H1 (cell line): ENCODE results near the gene CTSL. TPM values are rescaled to one million over a fixed set of nuclear protein-coding genes. Genes with fewer than 3 reads are reported as not detected.

Experiments used
- CTCF ChIA-PET: fragments of 300-600 bp; sonication (Branson Sonifier 250); formaldehyde crosslinking; loops from one replicate; lab custom pipeline; 2021; ENCODE audit not compliant: partially characterized antibody; lab: Charles Lee
- POLR2A ChIA-PET: fragments of 300-600 bp; sonication (Branson Sonifier 250); formaldehyde crosslinking; loops from one replicate; lab custom pipeline; 2021; ENCODE audit warnings: inconsistent platforms; ENCODE audit not compliant: partially characterized antibody; lab: Charles Lee
- DNase-seq, 2 experiments: peaks; one replicate each; pipeline versions ENCODE4 v3.0.0 to v3.0.0-alpha.2; 2010 to 2022; ENCODE audit warnings: low spot score in 2 of 2, low read depth in 1 of 2, mixed read lengths in 1 of 2
- FAIRE-seq: peaks from 2 replicates; lab custom pipeline; 2011; peaks lifted over from hg19 to GRCh38; lab: Jason Lieb, UNC
- H2AFZ ChIP-seq: 2 replicates; pipeline ENCODE4 v1.8.1; 2012; ENCODE audit warnings: low read length, inconsistent platforms
- H2AK5ac ChIP-seq: 2 replicates; pipeline ENCODE4 v1.6.1; 2013; ENCODE audit warnings: low read depth, low read length
- H2BK120ac ChIP-seq: replicated peaks from 2 replicates; pipeline ENCODE3; 2013; ENCODE audit warnings: low read depth, low read length, inconsistent platforms
- H2BK12ac ChIP-seq: 2 replicates; pipeline ENCODE4 v1.6.1; 2013; ENCODE audit warnings: low read depth, low read length
- H2BK15ac ChIP-seq: 2 replicates; pipeline ENCODE4 v1.6.1; 2013; ENCODE audit warnings: low read length
- H2BK20ac ChIP-seq: 2 replicates; pipeline ENCODE4 v1.6.1; 2013; ENCODE audit warnings: low read length
- H2BK5ac ChIP-seq: 2 replicates; pipeline ENCODE4 v1.6.1; 2013; ENCODE audit warnings: low read depth, low read length
- H3K14ac ChIP-seq: 2 replicates; pipeline ENCODE4 v1.6.1; 2013; ENCODE audit warnings: inconsistent platforms; ENCODE audit not compliant: insufficient read length
- H3K18ac ChIP-seq: 2 replicates; pipeline ENCODE4 v1.6.1; 2013; ENCODE audit warnings: low read length; ENCODE audit errors: extremely low read depth
- H3K23ac ChIP-seq: 2 replicates; pipeline ENCODE4 v1.6.1; 2013; ENCODE audit warnings: inconsistent platforms; ENCODE audit not compliant: insufficient read length
- H3K23me2 ChIP-seq: 2 replicates; pipeline ENCODE4 v1.6.1; 2013; ENCODE audit warnings: low read depth, low read length
- H3K27ac ChIP-seq: 2 replicates; pipeline ENCODE4 v1.6.1; 2011; ENCODE audit warnings: low read depth, low read length, inconsistent platforms
- H3K27me3 ChIP-seq, 4 experiments: replicated peaks in 1 of 4; 1 replicate in 1 of 4; 2 replicates in 3 of 4; pipeline versions ENCODE4 v1.6.1 to v1.8.1; 2011 to 2013; ENCODE audit warnings: low read length in 3 of 4, mild to moderate bottlenecking in 3 of 4, inconsistent platforms in 2 of 4, mixed read lengths in 2 of 4, moderate library complexity in 1 of 4; ENCODE audit not compliant: control insufficient read depth in 3 of 4, insufficient read depth in 3 of 4; ENCODE audit errors: extremely low read depth in 1 of 4
- H3K36me3 ChIP-seq, 4 experiments: 2 replicates each; pipeline versions ENCODE4 v1.6.1 to v1.8.1; 2011 to 2013; ENCODE audit warnings: mild to moderate bottlenecking in 4 of 4, low read length in 3 of 4, moderate library complexity in 2 of 4, control low read depth in 1 of 4, inconsistent platforms in 1 of 4; ENCODE audit not compliant: insufficient read depth in 4 of 4, control insufficient read depth in 2 of 4
- H3K4ac ChIP-seq: replicated peaks from 2 replicates; pipeline ENCODE3; 2013; ENCODE audit warnings: low read length, low read depth, mixed read lengths, inconsistent platforms; ENCODE audit not compliant: insufficient read length
- H3K4me1 ChIP-seq, 4 experiments: replicated peaks in 1 of 4; 1 replicate in 1 of 4; 2 replicates in 3 of 4; pipeline versions ENCODE4 v1.6.1 to v1.8.1; 2011 to 2013; ENCODE audit warnings: low read length in 3 of 4, inconsistent platforms in 2 of 4, mixed read lengths in 1 of 4; ENCODE audit not compliant: insufficient read depth in 4 of 4, control insufficient read depth in 3 of 4
- H3K4me2 ChIP-seq, 2 experiments: 2 replicates each; pipeline versions ENCODE4 v1.6.1 to v1.8.1; 2011 to 2013; ENCODE audit warnings: low read depth in 2 of 2, low read length in 2 of 2, control low read depth in 1 of 2, inconsistent platforms in 1 of 2, mild to moderate bottlenecking in 1 of 2; ENCODE audit not compliant: insufficient read depth in 1 of 2
- H3K4me3 ChIP-seq, 4 experiments: fragments of 200-600, 300-600 bp in 1 of 4; sonication (generic), shearing (Covaris generic), sonication (Bioruptor Twin) in 1 of 4; 2 replicates each; pipeline versions ENCODE4 v1.5.1 to v1.8.1; 2011 to 2016; ENCODE audit warnings: low read length in 4 of 4, low read depth in 3 of 4, control low read depth in 2 of 4, inconsistent platforms in 2 of 4, mild to moderate bottlenecking in 2 of 4, mixed read lengths in 1 of 4, moderate library complexity in 1 of 4; ENCODE audit not compliant: insufficient read depth in 2 of 4; ENCODE audit errors: extremely low read depth in 1 of 4
- H3K56ac ChIP-seq: replicated peaks from 2 replicates; pipeline ENCODE3; 2013; ENCODE audit warnings: low read depth, mild to moderate bottlenecking, mixed read lengths, low read length, inconsistent platforms; ENCODE audit not compliant: insufficient read length
- H3K79me1 ChIP-seq: 2 replicates; pipeline ENCODE4 v1.6.1; 2013; ENCODE audit warnings: low read depth, low read length, control low read depth
- H3K79me2 ChIP-seq, 2 experiments: 2 replicates each; pipeline versions ENCODE4 v1.6.1 to v1.8.1; 2012 to 2013; ENCODE audit warnings: low read length in 2 of 2, mild to moderate bottlenecking in 2 of 2, inconsistent platforms in 1 of 2; ENCODE audit not compliant: insufficient read depth in 2 of 2, control insufficient read depth in 1 of 2
- H3K9ac ChIP-seq, 4 experiments: replicated peaks in 1 of 4; 1 replicate in 1 of 4; 2 replicates in 3 of 4; pipeline versions ENCODE4 v1.6.1 to v1.8.1; 2011 to 2013; ENCODE audit warnings: low read depth in 3 of 4, low read length in 3 of 4, control low read depth in 2 of 4, mild to moderate bottlenecking in 2 of 4, moderate library complexity in 2 of 4, inconsistent platforms in 1 of 4; ENCODE audit errors: extremely low read depth in 1 of 4
- H3K9me3 ChIP-seq, 2 experiments: 2 replicates each; pipeline versions ENCODE4 v1.6.1 to v1.8.1; 2012 to 2013; ENCODE audit warnings: mild to moderate bottlenecking in 2 of 2, moderate library complexity in 2 of 2, control low read depth in 1 of 2, inconsistent platforms in 1 of 2, low read depth in 1 of 2, low read length in 1 of 2, mixed read lengths in 1 of 2; ENCODE audit not compliant: insufficient read depth in 2 of 2
- H4K20me1 ChIP-seq, 2 experiments: replicated peaks in 1 of 2; 2 replicates each; pipeline versions ENCODE3 to v1.8.1; 2011 to 2013; ENCODE audit warnings: inconsistent platforms in 2 of 2, low read length in 2 of 2, mild to moderate bottlenecking in 1 of 2; ENCODE audit not compliant: insufficient read depth in 2 of 2, control insufficient read depth in 1 of 2
- H4K5ac ChIP-seq: 2 replicates; pipeline ENCODE4 v1.6.1; 2013; ENCODE audit warnings: low read length, low read depth, mixed read lengths, inconsistent platforms; ENCODE audit not compliant: insufficient read length
- H4K8ac ChIP-seq: 2 replicates; pipeline ENCODE4 v1.8.0; 2013; ENCODE audit warnings: mild to moderate bottlenecking, moderate library complexity, low read length, inconsistent platforms; ENCODE audit not compliant: insufficient read depth; ENCODE audit errors: extremely low read depth
- H4K91ac ChIP-seq: replicated peaks from 2 replicates; pipeline ENCODE3; 2013; ENCODE audit warnings: low read length, mixed read lengths, inconsistent platforms; ENCODE audit not compliant: insufficient read length
- CBX8 ChIP-seq: fragments of 300-800, 300-1000 bp; sonication (generic); IDR thresholded peaks from 2 replicates; pipeline ENCODE4 v1.7.1; 2016; ENCODE audit warnings: low read depth, low read length, borderline replicate concordance
- WGBS, 2 experiments: shearing (Covaris generic) in 1 of 2; methylation state at CpG; one replicate each; pipeline versions ENCODE4 v1.1.6 to v1.1.7; 2013 to 2015; ENCODE audit warnings: low lambda C conversion rate in 2 of 2, mixed read lengths in 2 of 2, inconsistent platforms in 1 of 2, low coverage in 1 of 2, missing lambda C conversion rate in 1 of 2; ENCODE audit not compliant: insufficient replicate concordance in 2 of 2, insufficient coverage in 1 of 2, insufficient read length in 1 of 2; ENCODE audit errors: extremely low coverage in 1 of 2, missing lambda C conversion rate in 1 of 2; 5-methylcytosine and 5-hydroxymethylcytosine counted together
- polyA plus RNA-seq, 7 experiments: library from polyadenylated mRNA; depleted of rRNA in 3 of 7; stranded (reverse) in 5 of 7; unstranded in 2 of 7; fragments of >200 nt in 5 of 7; fragments of 200-250 nt in 2 of 7; gene quantifications; 1 replicate in 5 of 7; 2 replicates in 1 of 7; 4 replicates in 1 of 7; pipeline versions ENCODE4 v1.2.1 to v1.2.3, GENCODE V29; 2011 to 2013; ENCODE audit warnings: missing spikeins in 2 of 7, mixed read lengths in 2 of 7
- total RNA-seq: library from RNA; stranded (reverse); fragmentation: NEBNext Ultra II Directional; extraction: Animal tissue kit (Norgen Biotek cat#: 25700); gene quantifications from 2 replicates; pipeline ENCODE4 v1.2.1, GENCODE V29; 2021
- TF ChIP-seq, protein P1 (sequence below), 3 experiments: IDR thresholded peaks; 1 replicate in 2 of 3; 2 replicates in 1 of 3; pipeline versions ENCODE4 v1.5.1 to v1.6.1; 2011; ENCODE audit warnings: low read length in 3 of 3, mild to moderate bottlenecking in 3 of 3, inconsistent platforms in 2 of 3, low read depth in 1 of 3, moderate library complexity in 1 of 3; ENCODE audit not compliant: insufficient read depth in 1 of 3; ENCODE audit errors: control extremely low read depth in 1 of 3

Gene CTSL
- total and polyA plus RNA-seq, 2 of the 8 experiments (the other 6 are each of a cell fraction or from before 2014, with no cell fraction given) = 34.2 to 38.2 TPM

DNA sequence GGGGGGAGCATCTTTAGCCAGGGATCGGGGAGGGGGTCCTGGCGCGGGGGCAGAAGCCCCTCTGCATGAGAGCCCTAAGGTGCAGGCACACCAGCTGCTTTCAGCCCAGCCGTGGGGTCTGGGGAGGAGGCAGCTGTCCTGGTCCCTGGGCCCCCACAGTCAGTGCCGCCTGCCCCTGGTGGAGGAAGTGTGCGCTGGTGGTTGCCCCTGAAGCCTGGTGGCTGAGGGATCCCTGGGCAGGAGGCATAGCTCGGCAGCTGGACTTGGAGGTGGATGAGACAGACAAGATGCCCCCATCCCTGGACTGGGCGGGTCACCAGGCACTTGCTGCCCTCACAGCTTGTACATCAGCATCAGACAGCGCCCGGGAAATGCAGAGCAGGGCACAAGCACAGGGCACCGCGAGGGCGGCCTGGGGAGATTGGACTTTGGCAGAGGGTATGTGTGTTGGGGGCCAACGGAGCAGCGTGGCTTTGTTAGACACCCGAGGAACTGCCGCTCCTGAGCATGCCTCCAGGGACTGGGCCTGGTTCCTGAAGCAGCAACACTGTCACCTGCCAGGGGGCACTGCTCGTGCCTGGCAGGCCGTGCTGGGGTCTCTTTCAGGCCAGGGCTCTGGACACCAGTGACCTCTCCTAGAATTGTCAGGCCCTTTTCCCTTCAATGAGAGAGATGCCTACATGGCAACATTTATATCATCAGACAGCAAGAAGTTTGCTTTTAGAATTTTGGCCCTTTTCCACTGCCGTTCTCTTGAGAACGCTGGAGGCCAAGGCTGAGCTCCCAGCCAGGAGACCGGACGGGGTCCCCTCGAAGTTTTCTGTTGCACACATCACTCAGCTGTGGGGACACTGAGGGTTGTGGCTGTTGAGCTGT is 41.9 kb upstream of the CTSL start:
- no peak overlapping the region for H3K4me3 ChIP-seq
- no peak overlapping the region for H3K27ac ChIP-seq
- no peak overlapping the region for H3K56ac ChIP-seq
- 92% methylated on average over 24 of the region's 24 CpGs; no CpG with 5 or more reads in 1 of the 2 experiments for WGBS, 2 experiments
- H3K79me1 ChIP-seq = no peaks in the 10 kb centered on the region; the same call in 1 of the 2 replicates
- H3K79me2 ChIP-seq = 0 out of 4 replicates have a peak, but pooled peaks cover 0 to under 1% of the 10 kb centered on the region in 2 experiments
- no peak overlapping the region for H2BK12ac ChIP-seq
- H3K23ac ChIP-seq = no peak overlapping the region
- H4K20me1 ChIP-seq = peaks cover 2 to 4% of the 10 kb centered on the region in 2 experiments
- no peak overlapping the region for H2AK5ac ChIP-seq
- H2BK120ac ChIP-seq = no peak overlapping the region
- ChIA-PET POLR2A (interaction anchor here (0.7 kb wide), 1 partner anchor 48 kb away, joined by 3 read pairs; no protein-coding TSS in a partner anchor), CTCF (interaction anchor here (0.7 to 6.5 kb wide), 58 partner anchors 8 to 580 kb away, joined by 3 to 88 read pairs (median 4); partner anchors contain the start of gene CTSL)
- H2AFZ ChIP-seq = no peak overlapping the region
- no peaks in the 10 kb centered on the region; a peak in 2 of 7 replicates for H3K4me1 ChIP-seq
- H3K9ac ChIP-seq = no peak overlapping the region
- no peak overlapping the region for H3K4me2 ChIP-seq
- H3K36me3 ChIP-seq = peaks cover 5 to 44% (median 23%) of the 10 kb centered on the region in 4 experiments; a peak in 7 of 8 replicates
- no peak overlapping the region for H3K18ac ChIP-seq
- H2BK20ac ChIP-seq = no peak overlapping the region
- no peak overlapping the region for H2BK5ac ChIP-seq
- H3K9me3 ChIP-seq = no peaks in the 10 kb centered on the region
- no peak overlapping the region for H3K4ac ChIP-seq
- H4K91ac ChIP-seq = no peak overlapping the region
- H3K27me3 ChIP-seq = no peaks in the 10 kb centered on the region
- no peak overlapping the region for H3K14ac ChIP-seq
- no peak overlapping the region for H4K5ac ChIP-seq
- TF ChIP-seq, protein P1, sequence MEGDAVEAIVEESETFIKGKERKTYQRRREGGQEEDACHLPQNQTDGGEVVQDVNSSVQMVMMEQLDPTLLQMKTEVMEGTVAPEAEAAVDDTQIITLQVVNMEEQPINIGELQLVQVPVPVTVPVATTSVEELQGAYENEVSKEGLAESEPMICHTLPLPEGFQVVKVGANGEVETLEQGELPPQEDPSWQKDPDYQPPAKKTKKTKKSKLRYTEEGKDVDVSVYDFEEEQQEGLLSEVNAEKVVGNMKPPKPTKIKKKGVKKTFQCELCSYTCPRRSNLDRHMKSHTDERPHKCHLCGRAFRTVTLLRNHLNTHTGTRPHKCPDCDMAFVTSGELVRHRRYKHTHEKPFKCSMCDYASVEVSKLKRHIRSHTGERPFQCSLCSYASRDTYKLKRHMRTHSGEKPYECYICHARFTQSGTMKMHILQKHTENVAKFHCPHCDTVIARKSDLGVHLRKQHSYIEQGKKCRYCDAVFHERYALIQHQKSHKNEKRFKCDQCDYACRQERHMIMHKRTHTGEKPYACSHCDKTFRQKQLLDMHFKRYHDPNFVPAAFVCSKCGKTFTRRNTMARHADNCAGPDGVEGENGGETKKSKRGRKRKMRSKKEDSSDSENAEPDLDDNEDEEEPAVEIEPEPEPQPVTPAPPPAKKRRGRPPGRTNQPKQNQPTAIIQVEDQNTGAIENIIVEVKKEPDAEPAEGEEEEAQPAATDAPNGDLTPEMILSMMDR (IDR thresholded peaks at IDR 0.05; ENCODE audit: control extremely low read depth in 1 of 3, insufficient read depth in 1 of 3, low read depth in 1 of 3, low read length in 3 of 3) = peak; percentile 27 to 50 (median 37); a peak in 3 of 4 replicates
- no peak for TF ChIP-seq CBX8
- H2BK15ac ChIP-seq = no peak overlapping the region
- peak overlapping the region; percentile 69 for H4K8ac ChIP-seq
- FAIRE-seq (no peak), DNase-seq (no peak)
- H3K23me2 ChIP-seq = no peaks in the 10 kb centered on the region
